SK-N-MC (cell line): ENCODE measurements around the gene PTPN14.

ENCODE experiments used
- DNase-seq: peaks from one replicate; pipeline ENCODE4 v3.0.0-alpha.2; 2011; ENCODE audit warnings: low read depth, low spot score
- H3K27ac ChIP-seq: fragments of 200-600 bp; sonication (generic); 2 replicates; pipeline ENCODE4 v1.5.1; 2016; ENCODE audit warnings: mixed run types
- H3K36me3 ChIP-seq: fragments of 200-600 bp; sonication (generic); 2 replicates; pipeline ENCODE4 v1.6.1; 2017; ENCODE audit warnings: antibody characterized with exemption, low read length, mixed read lengths; ENCODE audit not compliant: insufficient read depth
- H3K4me3 ChIP-seq: fragments of 200-600 bp; sonication (generic); 2 replicates; pipeline ENCODE4 v1.5.1; 2016
- H3K9ac ChIP-seq: fragments of 200-600 bp; sonication (generic); 2 replicates; pipeline ENCODE4 v1.8.0; 2017; ENCODE audit warnings: mixed run types, mixed read lengths; ENCODE audit not compliant: insufficient read length
- H3K9me3 ChIP-seq: fragments of 200-600 bp; sonication (generic); 2 replicates; pipeline ENCODE4 v1.6.1; 2017; ENCODE audit warnings: low read depth, mild to moderate bottlenecking, antibody characterized with exemption, low read length, moderate library complexity, mixed read lengths
- EZH2 ChIP-seq: fragments of 200-600 bp; sonication (generic); IDR thresholded peaks from one replicate; pipeline ENCODE4 v1.6.1; 2017; ENCODE audit warnings: antibody characterized with exemption
- FOXP2 ChIP-seq: optimal IDR thresholded peaks from 2 replicates; pipeline ENCODE3; 2011; ENCODE audit warnings: mild to moderate bottlenecking, moderate library complexity; ENCODE audit not compliant: insufficient read depth; ENCODE audit errors: extremely low read length, control extremely low read depth
- POLR2AphosphoS5 ChIP-seq: IDR thresholded peaks from 2 replicates; pipeline ENCODE4 v1.6.1; 2012; ENCODE audit warnings: mild to moderate bottlenecking, low read depth, low read length, borderline replicate concordance

PTPN14 gene

DNA sequence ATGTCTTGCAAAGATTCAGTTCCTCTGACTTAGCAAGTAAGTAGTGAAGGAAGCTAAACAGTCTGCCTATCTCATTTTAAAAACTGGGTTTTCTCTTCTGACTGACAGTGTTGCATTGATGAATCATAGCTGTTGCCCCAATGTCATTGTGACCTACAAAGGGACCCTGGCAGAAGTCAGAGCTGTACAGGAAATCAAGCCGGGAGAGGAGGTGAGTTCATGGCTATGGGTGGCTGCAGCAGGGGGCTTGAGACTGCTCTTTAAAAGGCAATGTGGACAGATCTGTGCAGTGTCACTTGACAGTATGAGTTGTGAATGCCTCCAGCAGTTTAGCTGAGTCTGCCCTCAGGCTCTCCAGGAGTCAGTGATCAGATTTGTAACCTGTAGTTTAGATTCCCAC, 223.9 kb downstream of the PTPN14 start:
- no peak for DNase-seq
- no peak overlapping the region for H3K9ac ChIP-seq
- no peaks in the 10 kb centered on the region; the same call in 1 of the 2 replicates for H3K36me3 ChIP-seq
- H3K9me3 ChIP-seq = no peaks in the 10 kb centered on the region
- TF ChIP-seq FOXP2 (no peak), POLR2AphosphoS5 (no peak), EZH2 (no peak)
- no peak overlapping the region for H3K27ac ChIP-seq
- H3K4me3 ChIP-seq = no peak overlapping the region

DNA sequence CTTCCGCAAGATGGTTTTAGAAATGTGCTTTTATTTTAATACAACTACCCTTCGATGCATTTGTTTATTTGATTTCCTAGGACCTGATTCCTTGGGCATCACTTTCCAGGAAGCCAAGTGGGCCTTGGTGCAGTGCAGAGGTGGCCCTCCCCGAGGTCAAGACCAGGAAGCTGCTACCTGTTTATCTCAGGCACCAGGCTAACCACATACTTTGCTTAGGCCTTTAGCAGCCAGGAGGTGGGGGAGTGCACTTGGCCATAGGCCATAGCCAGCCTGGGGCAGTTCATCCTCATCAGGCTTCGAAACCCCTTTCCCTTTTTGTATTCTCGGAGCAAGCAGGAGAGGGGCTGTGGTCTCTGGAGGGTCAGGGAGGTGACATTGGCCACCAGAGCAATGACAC, 225.0 kb downstream of the PTPN14 start:
- TF ChIP-seq FOXP2 (no peak), POLR2AphosphoS5 (no peak), EZH2 (no peak)
- DNase-seq = no peak
- H3K36me3 ChIP-seq = no peaks in the 10 kb centered on the region; the same call in 1 of the 2 replicates
- H3K9me3 ChIP-seq = no peaks in the 10 kb centered on the region
- no peak overlapping the region for H3K27ac ChIP-seq
- H3K9ac ChIP-seq = no peak overlapping the region
- no peak overlapping the region for H3K4me3 ChIP-seq

DNA sequence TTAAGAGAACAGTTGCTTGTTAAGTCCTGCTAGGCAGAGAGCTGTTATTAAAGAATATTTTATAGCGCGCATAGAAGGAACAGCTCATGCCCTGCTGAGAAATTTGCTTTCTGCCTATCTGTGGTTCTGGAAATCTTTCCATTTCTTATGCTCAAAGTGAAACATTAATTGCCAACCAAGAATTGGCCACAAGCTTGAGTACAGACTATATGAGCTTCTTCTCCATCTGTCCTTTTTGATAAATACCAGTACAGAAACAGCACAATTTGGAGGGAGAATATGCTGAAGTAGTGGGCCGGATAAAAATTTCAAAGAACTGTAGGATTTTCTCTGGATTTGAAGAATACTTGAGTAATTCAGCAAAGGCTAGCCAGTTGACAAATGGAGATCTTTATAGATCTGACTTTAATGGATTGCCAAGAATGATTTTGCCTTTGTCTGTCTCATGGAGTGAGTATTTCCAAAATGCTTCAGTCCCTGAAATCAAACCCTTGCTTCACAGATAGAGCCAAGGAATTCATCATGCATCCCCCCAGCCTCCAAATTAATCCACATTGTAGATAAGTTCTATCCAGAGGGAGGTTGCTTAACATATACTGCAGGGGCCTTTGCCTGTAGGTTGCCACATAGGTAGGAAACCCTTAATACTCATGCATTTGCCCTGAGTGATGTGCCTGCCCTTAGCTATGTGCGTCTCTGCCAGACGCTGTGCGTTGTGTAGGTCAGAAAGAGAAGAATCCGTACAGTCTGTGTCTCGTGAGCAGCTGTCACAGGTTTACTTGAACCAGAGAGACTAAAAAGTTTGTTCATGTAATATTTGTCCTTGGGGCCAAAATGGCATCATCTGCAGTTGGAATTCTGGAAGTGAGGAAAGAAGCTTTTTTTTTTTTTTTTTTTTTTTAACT, 226.3 kb downstream of the PTPN14 start:
- Histone ChIP-seq H3K9ac (no peak overlapping the region), H3K36me3 (no peaks in the 10 kb centered on the region; the same call in none of the 2 replicates), H3K4me3 (no peak overlapping the region), H3K27ac (no peak overlapping the region), H3K9me3 (no peaks in the 10 kb centered on the region)
- no peak for DNase-seq
- TF ChIP-seq EZH2 = no peak
- no peak for TF ChIP-seq FOXP2
- no peak for TF ChIP-seq POLR2AphosphoS5

DNA sequence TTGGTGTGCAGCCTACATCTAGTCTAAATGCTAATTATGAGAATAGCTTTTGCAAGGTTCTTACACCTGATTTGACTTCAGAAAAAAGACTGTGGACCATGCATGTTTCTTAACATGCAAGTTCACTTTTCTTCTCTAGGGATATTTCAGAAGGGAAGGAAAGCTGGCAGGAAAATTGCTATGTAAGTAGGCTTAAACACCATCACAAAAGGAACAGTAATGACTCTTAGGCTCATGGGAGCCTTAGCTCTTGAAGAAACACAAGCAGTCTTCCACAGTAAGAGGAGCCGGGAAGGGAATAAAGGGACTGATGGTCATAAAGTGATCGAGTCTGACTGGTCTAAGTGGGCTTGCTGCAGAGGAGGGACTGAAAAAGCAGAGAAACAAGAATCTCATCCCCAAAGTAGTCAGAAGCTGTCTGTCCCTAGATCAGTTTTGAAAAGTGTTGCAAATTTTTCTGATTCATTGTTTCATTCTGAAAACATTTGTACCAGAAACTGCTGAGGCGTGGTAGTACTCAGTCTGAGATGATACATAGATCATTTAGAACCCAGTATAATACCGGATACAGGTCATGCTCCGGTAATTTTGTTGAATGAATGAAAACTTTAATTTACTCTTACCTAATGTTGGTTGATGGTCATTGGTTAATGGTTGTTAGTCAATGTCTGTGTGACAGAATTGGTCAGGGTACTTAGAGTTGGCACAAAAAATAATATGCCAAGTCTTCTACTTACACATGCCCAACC, 229.5 kb downstream of the PTPN14 start:
- Histone ChIP-seq H3K9ac (no peak overlapping the region), H3K9me3 (no peaks in the 10 kb centered on the region), H3K36me3 (peaks cover 3% of the 10 kb centered on the region), H3K27ac (no peak overlapping the region), H3K4me3 (no peak overlapping the region)
- DNase-seq = no peak
- TF ChIP-seq POLR2AphosphoS5 = no peak
- no peak for TF ChIP-seq FOXP2
- TF ChIP-seq EZH2 = no peak

DNA sequence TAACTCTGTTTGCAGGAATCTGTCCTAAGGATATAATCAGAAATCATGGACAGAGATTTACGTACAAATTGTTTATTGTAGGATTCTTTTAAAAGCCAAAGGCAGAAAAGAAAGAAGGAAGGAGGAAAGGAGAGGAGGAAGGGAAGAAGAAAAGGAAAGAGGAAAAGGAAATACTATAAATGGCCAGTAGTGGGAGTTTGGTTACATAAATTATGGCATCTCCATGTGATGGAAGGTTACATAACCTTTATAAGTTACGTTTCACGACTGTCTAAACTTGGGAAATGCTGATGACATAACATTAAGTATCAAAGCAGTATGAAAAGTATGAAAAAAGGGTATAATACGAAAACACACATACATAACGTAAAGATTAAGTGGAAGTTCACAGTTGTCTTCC, 231.5 kb downstream of the PTPN14 start:
- Histone ChIP-seq H3K9me3 (no peaks in the 10 kb centered on the region), H3K27ac (no peak overlapping the region), H3K36me3 (peaks cover 3% of the 10 kb centered on the region), H3K4me3 (no peak overlapping the region), H3K9ac (no peak overlapping the region)
- TF ChIP-seq POLR2AphosphoS5 (no peak), EZH2 (no peak), FOXP2 (no peak)
- no peak for DNase-seq

DNA sequence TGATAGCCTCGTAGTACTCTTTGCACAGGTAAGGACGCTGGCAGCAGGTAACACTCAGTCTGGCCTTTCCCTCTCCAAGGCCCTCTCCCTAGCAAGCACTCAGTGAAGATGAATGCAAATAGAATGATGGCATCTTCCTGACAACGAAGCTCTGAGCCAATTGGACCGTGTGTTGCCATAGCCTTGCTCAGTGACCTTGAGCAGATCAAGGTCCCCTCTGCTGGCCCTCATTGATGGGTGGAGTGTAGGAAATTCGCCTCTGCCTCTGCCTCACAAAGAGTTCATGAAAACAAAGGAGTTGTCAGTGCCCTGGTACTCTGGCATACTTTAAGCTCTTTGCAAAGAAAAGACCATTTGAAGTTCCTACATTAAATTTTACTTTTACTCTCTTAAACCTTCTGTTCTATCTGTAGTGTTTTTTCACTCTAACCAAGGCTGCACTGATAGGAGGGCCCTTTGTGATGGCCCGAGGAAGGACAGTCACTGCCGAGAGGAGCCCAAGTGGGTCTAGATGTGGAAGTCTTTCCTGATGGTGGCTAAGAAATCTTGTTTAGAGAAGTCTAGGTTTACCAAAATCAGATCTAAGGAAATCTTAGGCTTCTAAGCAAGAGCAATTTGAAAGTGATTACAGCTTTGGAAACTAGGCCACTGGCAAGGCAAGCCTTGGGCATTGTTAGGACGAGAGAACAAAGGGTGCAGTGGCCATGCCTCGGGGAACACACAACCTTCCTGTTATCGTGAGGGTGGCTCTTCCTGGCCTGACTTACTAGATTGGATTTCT, 232.3 kb downstream of the PTPN14 start:
- H3K27ac ChIP-seq = no peak overlapping the region

DNA sequence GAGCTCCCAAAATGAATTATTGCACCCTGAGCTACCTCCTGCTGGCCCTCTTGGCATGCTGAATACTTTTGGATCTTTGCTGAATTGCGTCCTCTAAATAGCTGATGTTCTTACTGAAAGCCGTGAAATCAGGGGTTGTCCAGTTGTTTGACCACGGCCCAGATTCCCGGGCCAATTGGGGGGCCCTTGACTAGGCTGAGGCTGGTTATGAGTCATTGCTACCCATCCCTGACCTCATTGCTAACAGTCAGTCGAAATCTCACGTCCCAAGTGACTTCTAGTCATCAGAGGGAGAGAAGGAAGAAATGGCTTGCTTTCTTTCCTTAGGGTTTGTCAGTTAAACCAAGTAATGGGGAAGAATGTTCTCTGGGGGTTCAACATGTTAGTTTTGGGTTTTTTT, 233.0 kb downstream of the PTPN14 start:
- H3K27ac ChIP-seq = no peak overlapping the region
- H3K4me3 ChIP-seq = no peak overlapping the region
- H3K9me3 ChIP-seq = no peaks in the 10 kb centered on the region
- DNase-seq = no peak
- TF ChIP-seq EZH2 (no peak), FOXP2 (no peak), POLR2AphosphoS5 (no peak)
- H3K9ac ChIP-seq = no peak overlapping the region
- H3K36me3 ChIP-seq = peaks cover 3% of the 10 kb centered on the region

More for the DNA sequence above, 232.3 kb downstream of the PTPN14 start:
- TF ChIP-seq EZH2 (no peak), POLR2AphosphoS5 (no peak)
- Histone ChIP-seq H3K36me3 (peaks cover 3% of the 10 kb centered on the region), H3K4me3 (no peak overlapping the region), H3K9me3 (no peaks in the 10 kb centered on the region), H3K9ac (no peak overlapping the region)
- DNase-seq = no peak

DNA sequence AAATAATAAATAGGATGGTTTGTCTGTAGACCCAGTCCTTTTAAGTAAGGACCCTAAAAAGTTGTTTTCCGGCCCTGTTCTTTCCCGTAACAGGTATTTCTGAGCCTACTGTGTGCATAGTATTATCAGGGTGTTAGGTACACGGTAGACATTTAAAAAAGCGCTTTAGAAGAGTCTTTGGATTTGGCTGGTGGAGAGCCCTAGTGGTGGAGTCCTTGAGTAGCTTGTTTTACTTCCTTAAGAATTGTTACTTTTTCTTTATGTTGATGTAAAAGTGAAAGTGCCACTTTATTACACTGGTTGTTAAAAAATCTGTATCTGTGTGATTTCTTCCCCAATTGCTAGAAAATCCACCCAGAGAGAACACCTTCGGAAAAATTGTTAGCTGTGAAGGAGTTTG, 233.7 kb downstream of the PTPN14 start:
- DNase-seq = no peak
- Histone ChIP-seq H3K9ac (no peak overlapping the region), H3K27ac (no peak overlapping the region), H3K9me3 (no peaks in the 10 kb centered on the region), H3K4me3 (no peak overlapping the region), H3K36me3 (peaks cover 3% of the 10 kb centered on the region)
- TF ChIP-seq EZH2 (no peak), FOXP2 (no peak), POLR2AphosphoS5 (no peak)
